B cell (primary cell): ENCODE data around the gene CZIB. TPM values are rescaled to one million over a fixed set of nuclear protein-coding genes. Genes with fewer than 3 reads are reported as not detected.

Experiments
- ATAC-seq: fragments of 200-7000 bp; cut with Tn5 transposase; one replicate; pipeline ENCODE4 v1.10.0; 2021; ENCODE audit warnings: low read depth, mild to moderate bottlenecking, moderate number of reproducible peaks, moderate library complexity
- CTCF ChIA-PET: fragments of 350-600 bp; sonication (Branson Sonifier 250); formaldehyde crosslinking; loops from one replicate; lab custom pipeline; 2021; ENCODE audit warnings: antibody characterized with exemption, inconsistent platforms; lab: Charles Lee
- POLR2A ChIA-PET: fragments of 350-600 bp; sonication (Branson Sonifier 250); formaldehyde crosslinking; loops from one replicate; lab custom pipeline; 2021; ENCODE audit warnings: antibody characterized with exemption; lab: Charles Lee
- DNase-seq: peaks from one replicate; pipeline ENCODE4 v3.0.0; 2013
- H2AFZ ChIP-seq: 2 replicates; pipeline ENCODE4 v1.6.1; 2012; ENCODE audit warnings: mild to moderate bottlenecking, low read depth, low read length; ENCODE audit not compliant: insufficient read depth, poor library complexity, severe bottlenecking
- H3K27ac ChIP-seq, 2 donors: 1 replicate in 1 of 2; 2 replicates in 1 of 2; pipeline ENCODE4 v1.5.1; 2012 to 2013; ENCODE audit warnings: low read length in 2 of 2, mild to moderate bottlenecking in 2 of 2, moderate library complexity in 1 of 2
- H3K27me3 ChIP-seq, 4 experiments: fragments of 200-600 bp in 1 of 4; sonication (generic) in 1 of 4; replicated peaks in 1 of 4; 1 replicate in 2 of 4; 2 replicates in 2 of 4; pipeline versions ENCODE4 v1.6.1 to v1.7.0; 2013 to 2016; ENCODE audit warnings: low read length in 3 of 4, mild to moderate bottlenecking in 2 of 4, mixed read lengths in 1 of 4, moderate library complexity in 1 of 4; ENCODE audit not compliant: insufficient read depth in 4 of 4, control insufficient read depth in 3 of 4; ENCODE audit errors: control extremely low read depth in 1 of 4
- H3K36me3 ChIP-seq, 2 experiments: replicated peaks in 1 of 2; 1 replicate in 1 of 2; 2 replicates in 1 of 2; pipeline versions ENCODE4 v1.6.1 to v1.7.1; 2013; ENCODE audit warnings: low read length in 1 of 2; ENCODE audit not compliant: insufficient read depth in 2 of 2, control insufficient read depth in 1 of 2; ENCODE audit errors: control extremely low read depth in 1 of 2, extremely low read depth in 1 of 2
- H3K4me1 ChIP-seq, 2 donors: fragments of 200-600 bp in 1 of 2; sonication (generic) in 1 of 2; 1 replicate in 1 of 2; 2 replicates in 1 of 2; pipeline versions ENCODE4 v1.5.1 to v1.6.1; 2013 to 2017; ENCODE audit warnings: low read length in 2 of 2; ENCODE audit not compliant: control insufficient read depth in 2 of 2, insufficient read depth in 2 of 2
- H3K4me2 ChIP-seq: replicated peaks from 2 replicates; pipeline ENCODE3; 2012; ENCODE audit warnings: mild to moderate bottlenecking, low read depth, low read length; ENCODE audit not compliant: poor library complexity, severe bottlenecking
- H3K4me3 ChIP-seq, 5 experiments: fragments of 200-600 bp in 1 of 5; sonication (generic) in 1 of 5; 1 replicate in 3 of 5; 2 replicates in 2 of 5; pipeline versions ENCODE4 v1.5.1 to v1.7.0; 2011 to 2016; ENCODE audit warnings: low read length in 4 of 5, mild to moderate bottlenecking in 4 of 5, low read depth in 2 of 5, control low read depth in 1 of 5, moderate library complexity in 1 of 5; ENCODE audit not compliant: insufficient read depth in 1 of 5; ENCODE audit errors: control extremely low read depth in 1 of 5, extremely low read depth in 1 of 5
- H3K79me2 ChIP-seq: fragments of 200-600 bp; sonication (generic); one replicate; pipeline ENCODE4 v1.6.0; 2016; ENCODE audit warnings: low read length; ENCODE audit not compliant: control insufficient read depth, insufficient read depth
- H3K9ac ChIP-seq: fragments of 200-600 bp; sonication (generic); 2 replicates; pipeline ENCODE4 v1.6.1; 2017; ENCODE audit warnings: mild to moderate bottlenecking, low read length, moderate library complexity
- H3K9me3 ChIP-seq, 3 donors: one replicate each; pipeline versions ENCODE4 v1.6.1 to v1.7.1; 2013; ENCODE audit warnings: low read length in 2 of 3; ENCODE audit not compliant: control insufficient read depth in 2 of 3, insufficient read depth in 1 of 3; ENCODE audit errors: control extremely low read depth in 1 of 3
- H4K20me1 ChIP-seq: 2 replicates; pipeline ENCODE4 v1.6.0; 2012; ENCODE audit warnings: mild to moderate bottlenecking, low read length; ENCODE audit not compliant: insufficient read depth, control insufficient read depth, poor library complexity, severe bottlenecking
- H3K27ac Mint-ChIP-seq: one replicate; pipeline ENCODE4 v1.8.0; 2021; ENCODE audit warnings: mixed read lengths
- H3K27me3 Mint-ChIP-seq: one replicate; pipeline ENCODE4 v1.8.0; 2021; ENCODE audit warnings: mixed read lengths
- H3K4me1 Mint-ChIP-seq: one replicate; pipeline ENCODE4 v1.8.0; 2021; ENCODE audit warnings: mixed read lengths
- H3K4me3 Mint-ChIP-seq: one replicate; pipeline ENCODE4 v1.8.0; 2021; ENCODE audit warnings: mixed read lengths
- H3K9me3 Mint-ChIP-seq: one replicate; pipeline ENCODE4 v1.8.0; 2022; ENCODE audit warnings: mixed read lengths; ENCODE audit not compliant: insufficient read depth
- EZH2 ChIP-seq: IDR thresholded peaks from 2 replicates; pipeline ENCODE4 v1.6.1; 2012; ENCODE audit warnings: borderline replicate concordance, low read depth, mild to moderate bottlenecking, moderate library complexity, low read length; ENCODE audit not compliant: insufficient read depth, poor library complexity, severe bottlenecking
- WGBS: methylation state at CpG from one replicate; pipeline ENCODE4 v1.1.5; 2013; ENCODE audit warnings: missing lambda C conversion rate; ENCODE audit not compliant: insufficient coverage; 5-methylcytosine and 5-hydroxymethylcytosine counted together
- intact Hi-C: fragments of 100-400 bp; cut with micrococcal nuclease; formaldehyde crosslinking; loops from one replicate; pipeline ENCODE4 v1.10.0; 2022
- polyA plus RNA-seq: library from polyadenylated mRNA; depleted of rRNA; stranded (reverse); fragments of >200 nt; gene quantifications from 2 replicates; pipeline ENCODE4 v1.2.3, GENCODE V29; 2012
- total RNA-seq, 2 donors: library from RNA; stranded (reverse); fragments of 120-200 nt in 1 of 2; gene quantifications; 1 replicate in 1 of 2; 2 replicates in 1 of 2; pipeline versions ENCODE4 v1.2.3 to v1.2.4, GENCODE V29; 2013 to 2022
- TF ChIP-seq, protein P1 (sequence below): fragments of 200-600 bp; IDR thresholded peaks from one replicate; pipeline ENCODE4 v1.8.0; 2022; ENCODE audit warnings: antibody characterized with exemption, mild to moderate bottlenecking

Gene CZIB
- total and polyA plus RNA-seq, 2 donors (not counting 1 experiment from before 2014, with no cell fraction given) = 47.9 to 62.0 TPM

DNA sequence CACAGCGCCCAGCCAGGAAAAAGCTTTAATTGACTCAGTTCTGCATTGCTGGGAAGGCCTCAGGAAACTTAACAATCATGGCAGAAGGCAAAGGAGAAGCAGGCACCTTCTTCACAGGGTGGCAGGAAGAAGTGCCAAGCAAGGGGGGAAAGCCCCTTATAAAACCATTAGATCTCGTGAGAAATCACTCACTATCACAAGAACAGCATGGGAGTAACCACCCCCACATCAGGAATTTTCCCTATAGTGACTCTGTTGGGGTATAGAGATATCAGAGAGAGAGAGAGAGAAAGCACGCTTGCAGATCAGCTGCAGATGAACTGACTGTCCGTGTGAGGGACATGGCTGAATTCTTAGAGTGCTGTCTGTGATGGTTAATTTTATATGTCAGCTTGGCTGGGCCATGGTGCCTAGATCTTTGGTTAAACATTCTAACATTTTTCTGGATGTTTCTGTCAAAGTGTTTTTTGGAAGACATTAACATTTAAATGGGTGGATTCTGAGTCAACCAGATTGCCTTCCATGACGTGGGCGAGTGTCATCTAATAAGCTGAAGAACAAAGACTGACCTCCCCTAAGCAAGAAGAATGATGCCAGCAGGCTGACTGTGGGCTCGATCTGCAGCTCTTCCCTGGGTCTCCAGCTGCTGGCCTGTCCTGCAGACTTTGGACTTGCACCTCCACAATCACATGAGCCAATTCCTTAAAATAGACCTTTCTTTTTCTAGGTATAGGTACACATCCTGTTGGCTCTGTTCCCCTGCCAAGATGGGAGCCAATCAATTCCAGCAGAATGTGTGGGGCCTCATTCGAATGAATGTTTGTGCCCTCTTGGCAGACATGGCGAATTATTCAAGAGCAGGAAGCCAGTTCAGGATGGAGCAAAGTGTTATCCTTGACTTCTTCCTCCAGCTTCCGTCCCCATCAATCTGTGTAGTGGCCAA, 45.2 kb downstream of the CZIB start:
- ATAC-seq = no peak
- H3K4me1 ChIP-seq = peaks cover 6% of the 10 kb centered on the region in 2 donors
- Mint-ChIP-seq H3K9me3 (no peaks in the 10 kb centered on the region), H3K27me3 (peaks cover 31% of the 10 kb centered on the region), H3K4me3 (no peak overlapping the region), H3K27ac (no peak overlapping the region), H3K4me1 (peaks cover 14% of the 10 kb centered on the region)
- no peaks in the 10 kb centered on the region for H3K36me3 ChIP-seq
- no peak for DNase-seq
- ChIA-PET CTCF (interaction anchor here (1.1 kb wide), 1 partner anchor 9 kb away, joined by 4 read pairs; no protein-coding TSS in a partner anchor), POLR2A (no interaction called here)
- H3K4me2 ChIP-seq = no peak overlapping the region
- no peak overlapping the region for H3K9ac ChIP-seq
- H3K79me2 ChIP-seq = no peaks in the 10 kb centered on the region
- WGBS = 84% methylated on average over 9 of the region's 10 CpGs
- intact Hi-C loops = no loop called here
- H3K27me3 ChIP-seq = peaks cover 0 to 13% (median 4%) of the 10 kb centered on the region in 4 experiments
- H3K27ac ChIP-seq = no peak overlapping the region
- H2AFZ ChIP-seq = no peak overlapping the region
- no peaks in the 10 kb centered on the region for H4K20me1 ChIP-seq
- TF ChIP-seq, protein P1, sequence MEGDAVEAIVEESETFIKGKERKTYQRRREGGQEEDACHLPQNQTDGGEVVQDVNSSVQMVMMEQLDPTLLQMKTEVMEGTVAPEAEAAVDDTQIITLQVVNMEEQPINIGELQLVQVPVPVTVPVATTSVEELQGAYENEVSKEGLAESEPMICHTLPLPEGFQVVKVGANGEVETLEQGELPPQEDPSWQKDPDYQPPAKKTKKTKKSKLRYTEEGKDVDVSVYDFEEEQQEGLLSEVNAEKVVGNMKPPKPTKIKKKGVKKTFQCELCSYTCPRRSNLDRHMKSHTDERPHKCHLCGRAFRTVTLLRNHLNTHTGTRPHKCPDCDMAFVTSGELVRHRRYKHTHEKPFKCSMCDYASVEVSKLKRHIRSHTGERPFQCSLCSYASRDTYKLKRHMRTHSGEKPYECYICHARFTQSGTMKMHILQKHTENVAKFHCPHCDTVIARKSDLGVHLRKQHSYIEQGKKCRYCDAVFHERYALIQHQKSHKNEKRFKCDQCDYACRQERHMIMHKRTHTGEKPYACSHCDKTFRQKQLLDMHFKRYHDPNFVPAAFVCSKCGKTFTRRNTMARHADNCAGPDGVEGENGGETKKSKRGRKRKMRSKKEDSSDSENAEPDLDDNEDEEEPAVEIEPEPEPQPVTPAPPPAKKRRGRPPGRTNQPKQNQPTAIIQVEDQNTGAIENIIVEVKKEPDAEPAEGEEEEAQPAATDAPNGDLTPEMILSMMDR = no peak
- no peak for TF ChIP-seq EZH2
- H3K4me3 ChIP-seq = no peak overlapping the region
- peaks cover 0 to 2% (median 0%) of the 10 kb centered on the region in 3 donors for H3K9me3 ChIP-seq
